ENCODE data around the gene FGF1.
A peak's percentile ranks its signal among the peaks of the same experiment; 100 is the strongest.

The FGF1 gene

GRCh38 chr5:142689081-142689480 lies 3.2 kb upstream of the FGF1 start:
- Histone ChIP-seq H3K4me1 (peaks cover 0 to 12% (median 9%) of the 10 kb centered on the region in 10 experiments; a peak in 9 of 20 replicates), H4K20me1 (no peaks in the 10 kb centered on the region), H3K4me3 (no peak overlapping the region), H3K9me3 (replicated peaks in 1 of 11) (no peaks in the 10 kb centered on the region), H3K4me2 (no peak overlapping the region), H3K36me3 (no peaks in the 10 kb centered on the region), H3K9ac (no peak overlapping the region), H3K27ac (no peak overlapping the region), H3K27me3 (no peaks in the 10 kb centered on the region)
- TF ChIP-seq Cebpa-rat (IDR thresholded peaks at IDR 0.05), result no peak

GRCh38 chr5:142688281-142688989 lies 2.5 kb upstream of the FGF1 start:
- no peaks in the 10 kb centered on the region for H3K27me3 ChIP-seq
- H3K36me3 ChIP-seq, result no peaks in the 10 kb centered on the region
- no peak overlapping the region for H3K9ac ChIP-seq
- no peak overlapping the region for H3K27ac ChIP-seq
- peaks cover 0 to 12% (median 9%) of the 10 kb centered on the region in 10 experiments; a peak in 9 of 20 replicates for H3K4me1 ChIP-seq
- no peaks in the 10 kb centered on the region for H4K20me1 ChIP-seq
- H3K4me3 ChIP-seq, result no peak overlapping the region
- no peaks in the 10 kb centered on the region for H3K9me3 ChIP-seq (replicated peaks in 1 of 11)
- no peak overlapping the region for H3K4me2 ChIP-seq
- TF ChIP-seq Cebpa-rat (IDR thresholded peaks at IDR 0.05), result no peak

GRCh38 chr5:142686968-142687367 lies 1.1 kb upstream of the FGF1 start:
- Histone ChIP-seq H3K4me2 (no peak overlapping the region), H3K36me3 (no peaks in the 10 kb centered on the region), H3K9me3 (replicated peaks in 1 of 11) (no peaks in the 10 kb centered on the region), H3K4me3 (no peak overlapping the region), H3K27ac (no peak overlapping the region), H3K4me1 (peaks cover 0 to 11% (median under 1%) of the 10 kb centered on the region in 10 experiments; a peak in 7 of 20 replicates), H3K9ac (no peak overlapping the region), H4K20me1 (no peaks in the 10 kb centered on the region), H3K27me3 (no peaks in the 10 kb centered on the region)
- TF ChIP-seq Cebpa-rat (IDR thresholded peaks at IDR 0.05), result no peak

GRCh38 chr5:142686210-142686734 lies 382 bp upstream of the FGF1 start:
- no peak overlapping the region for H3K27ac ChIP-seq
- H3K27me3 ChIP-seq, result no peaks in the 10 kb centered on the region
- H3K9me3 ChIP-seq (replicated peaks in 1 of 11), result no peaks in the 10 kb centered on the region
- H3K9ac ChIP-seq, result no peak overlapping the region
- peak overlapping the region in 8 of 11 experiments; percentile 4 to 32 (median 18); a peak in 4 of 22 replicates for H3K4me2 ChIP-seq
- no peak overlapping the region for H3K4me3 ChIP-seq
- peaks cover 0 to 11% (median 0%) of the 10 kb centered on the region in 10 experiments; a peak in 6 of 20 replicates for H3K4me1 ChIP-seq
- no peaks in the 10 kb centered on the region for H4K20me1 ChIP-seq
- no peak for TF ChIP-seq Cebpa-rat (IDR thresholded peaks at IDR 0.05)
- H3K36me3 ChIP-seq, result no peaks in the 10 kb centered on the region

GRCh38 chr5:142684508-142685041 lies 1.3 kb downstream of the FGF1 start:
- Histone ChIP-seq H3K36me3 (no peaks in the 10 kb centered on the region), H3K4me1 (peaks cover 0 to 11% (median 0%) of the 10 kb centered on the region in 10 experiments; a peak in 6 of 20 replicates), H3K4me2 (no peak overlapping the region), H3K9ac (no peak overlapping the region), H3K4me3 (no peak overlapping the region), H3K27ac (no peak overlapping the region), H3K9me3 (replicated peaks in 1 of 11) (peaks cover 0 to 5% (median 0%) of the 10 kb centered on the region in 11 experiments; a peak in 2 of 22 replicates), H3K27me3 (no peaks in the 10 kb centered on the region), H4K20me1 (no peaks in the 10 kb centered on the region)
- TF ChIP-seq Cebpa-rat (IDR thresholded peaks at IDR 0.05), result no peak

- H3K9ac ChIP-seq, result no peak overlapping the region
Observed at GRCh38 chr5:142683881-142684505, 1.9 kb downstream of the FGF1 start.

GRCh38 chr5:142683116-142683515 lies 2.8 kb downstream of the FGF1 start:
- Histone ChIP-seq H4K20me1 (no peaks in the 10 kb centered on the region), H3K36me3 (no peaks in the 10 kb centered on the region), H3K9me3 (replicated peaks in 1 of 11) (peaks cover 0 to 5% (median 0%) of the 10 kb centered on the region in 11 experiments; a peak in 2 of 22 replicates), H3K4me1 (peaks cover 0 to 11% (median 0%) of the 10 kb centered on the region in 10 experiments; a peak in 6 of 20 replicates), H3K27ac (no peak overlapping the region), H3K9ac (no peak overlapping the region), H3K4me2 (no peak overlapping the region), H3K4me3 (no peak overlapping the region), H3K27me3 (no peaks in the 10 kb centered on the region)
- no peak for TF ChIP-seq Cebpa-rat (IDR thresholded peaks at IDR 0.05)

More at GRCh38 chr5:142683881-142684505, 1.9 kb downstream of the FGF1 start:
- no peak overlapping the region for H3K4me2 ChIP-seq
- H3K27me3 ChIP-seq, result no peaks in the 10 kb centered on the region
- H3K9me3 ChIP-seq (replicated peaks in 1 of 11), result peaks cover 0 to 5% (median 0%) of the 10 kb centered on the region in 11 experiments; a peak in 2 of 22 replicates
- no peaks in the 10 kb centered on the region for H3K36me3 ChIP-seq
- H3K4me3 ChIP-seq, result no peak overlapping the region
- peaks cover 0 to 11% (median 0%) of the 10 kb centered on the region in 10 experiments; a peak in 6 of 20 replicates for H3K4me1 ChIP-seq
- H3K27ac ChIP-seq, result no peak overlapping the region
- TF ChIP-seq Cebpa-rat (IDR thresholded peaks at IDR 0.05), result no peak
- no peaks in the 10 kb centered on the region for H4K20me1 ChIP-seq

GRCh38 chr5:142680605-142681259 lies 5.2 kb downstream of the FGF1 start:
- no peak for TF ChIP-seq Cebpa-rat (IDR thresholded peaks at IDR 0.05)
- Histone ChIP-seq H3K36me3 (no peaks in the 10 kb centered on the region), H3K9me3 (replicated peaks in 1 of 11) (peaks cover 0 to 5% (median 0%) of the 10 kb centered on the region in 11 experiments; a peak in 2 of 22 replicates), H4K20me1 (no peaks in the 10 kb centered on the region), H3K9ac (no peak overlapping the region), H3K4me1 (peaks cover 0 to 5% (median 0%) of the 10 kb centered on the region in 10 experiments; a peak in 6 of 20 replicates), H3K4me3 (no peak overlapping the region), H3K27ac (no peak overlapping the region), H3K4me2 (no peak overlapping the region), H3K27me3 (no peaks in the 10 kb centered on the region)

- no peak for TF ChIP-seq Cebpa-rat (IDR thresholded peaks at IDR 0.05)
- no peaks in the 10 kb centered on the region for H4K20me1 ChIP-seq
- no peaks in the 10 kb centered on the region for H3K36me3 ChIP-seq
- H3K4me2 ChIP-seq, result no peak overlapping the region
- H3K9ac ChIP-seq, result no peak overlapping the region
- H3K4me3 ChIP-seq, result no peak overlapping the region
- H3K4me1 ChIP-seq, result no peaks in the 10 kb centered on the region
- no peaks in the 10 kb centered on the region for H3K27me3 ChIP-seq
- H3K27ac ChIP-seq, result no peak overlapping the region
- peaks cover 0 to 5% (median 0%) of the 10 kb centered on the region in 11 experiments; a peak in 2 of 22 replicates for H3K9me3 ChIP-seq (replicated peaks in 1 of 11)
Observed at GRCh38 chr5:142679744-142680143, 6.1 kb downstream of the FGF1 start.
